OCI-LY3 (cell line): ENCODE results near the gene KLF1.

Source experiments
- H2AFZ ChIP-seq: fragments of 200-600, 300-600 bp; shearing (Covaris generic); 2 replicates; pipeline ENCODE4 v1.6.0; 2014; ENCODE audit warnings: antibody characterized with exemption, low read depth, low read length
- H3K27ac ChIP-seq: fragments of 200-600, 300-600 bp; sonication (generic); 2 replicates; pipeline ENCODE4 v1.5.1; 2014; ENCODE audit warnings: mild to moderate bottlenecking, low read length, moderate library complexity, mixed read lengths
- H3K27me3 ChIP-seq: fragments of 200-600, 300-600 bp; sonication (generic); 2 replicates; pipeline ENCODE4 v1.6.1; 2014; ENCODE audit warnings: low read depth, low read length, mixed read lengths
- H3K36me3 ChIP-seq: fragments of 200-600, 300-600 bp; sonication (generic); replicated peaks from 2 replicates; pipeline ENCODE3; 2014; ENCODE audit warnings: low read depth, low read length, mixed read lengths
- H3K4me1 ChIP-seq: fragments of 300-600, 200-600 bp; sonication (generic); 2 replicates; pipeline ENCODE4 v1.6.1; 2014; ENCODE audit warnings: low read length, mixed read lengths
- H3K4me2 ChIP-seq: fragments of 200-600, 300-600 bp; sonication (generic); 2 replicates; pipeline ENCODE4 v1.6.1; 2014; ENCODE audit warnings: low read length, mixed read lengths
- H3K4me3 ChIP-seq: fragments of 300-600, 200-600 bp; sonication (generic); 2 replicates; pipeline ENCODE4 v1.5.1; 2014; ENCODE audit warnings: antibody characterized with exemption, mild to moderate bottlenecking, low read length, moderate library complexity
- H3K79me2 ChIP-seq: fragments of 300-600, 200-600 bp; shearing (Covaris generic); 2 replicates; pipeline ENCODE4 v1.6.1; 2014; ENCODE audit warnings: mild to moderate bottlenecking, low read length, mixed read lengths
- H3K9ac ChIP-seq: fragments of 300-600, 200-600 bp; shearing (Covaris generic); 2 replicates; pipeline ENCODE4 v1.6.0; 2014; ENCODE audit warnings: mild to moderate bottlenecking, low read length, moderate library complexity
- H3K9me3 ChIP-seq: fragments of 200-600, 300-600 bp; shearing (Covaris generic); 2 replicates; pipeline ENCODE4 v1.6.1; 2014; ENCODE audit warnings: low read length, mixed read lengths; ENCODE audit not compliant: insufficient read depth
- H4K20me1 ChIP-seq: fragments of 200-600, 300-600 bp; sonication (generic); 2 replicates; pipeline ENCODE4 v1.6.1; 2016; ENCODE audit warnings: low read length, mixed read lengths; ENCODE audit not compliant: insufficient read depth
- CTCF ChIP-seq: fragments of 200-600, 300-600 bp; sonication (generic); IDR thresholded peaks from 2 replicates; pipeline ENCODE4 v1.5.1; 2014; ENCODE audit warnings: antibody characterized with exemption, low read length, low read depth
- EZH2phosphoT487 ChIP-seq: fragments of 200-600 bp; shearing (Covaris generic); IDR thresholded peaks from 2 replicates; pipeline ENCODE4 v1.6.1; 2018; ENCODE audit warnings: antibody characterized with exemption, mixed run types, low read depth

The KLF1 gene

GRCh38 chr19:12913011-12913561 lies 26.1 kb upstream of the KLF1 start:
- no peak for TF ChIP-seq EZH2phosphoT487
- no peak for TF ChIP-seq CTCF
- H3K9me3 ChIP-seq = no peaks in the 10 kb centered on the region
- H3K4me1 ChIP-seq = peaks cover 5% of the 10 kb centered on the region; the same call in 1 of the 2 replicates
- H2AFZ ChIP-seq = no peak overlapping the region
- no peak overlapping the region for H3K27ac ChIP-seq
- no peak overlapping the region for H3K4me3 ChIP-seq
- H3K36me3 ChIP-seq = no peaks in the 10 kb centered on the region
- H3K4me2 ChIP-seq = no peak overlapping the region
- no peaks in the 10 kb centered on the region for H3K79me2 ChIP-seq
- H3K27me3 ChIP-seq = no peaks in the 10 kb centered on the region
- no peaks in the 10 kb centered on the region for H4K20me1 ChIP-seq
- H3K9ac ChIP-seq = no peak overlapping the region

GRCh38 chr19:12912571-12912970 lies 25.6 kb upstream of the KLF1 start:
- no peak overlapping the region for H3K4me3 ChIP-seq
- no peak overlapping the region for H3K27ac ChIP-seq
- no peaks in the 10 kb centered on the region for H3K9me3 ChIP-seq
- TF ChIP-seq CTCF (no peak), EZH2phosphoT487 (no peak)
- no peak overlapping the region for H3K4me2 ChIP-seq
- H2AFZ ChIP-seq = no peak overlapping the region
- no peaks in the 10 kb centered on the region for H3K36me3 ChIP-seq
- H3K79me2 ChIP-seq = no peaks in the 10 kb centered on the region
- peaks cover 5% of the 10 kb centered on the region; the same call in 1 of the 2 replicates for H3K4me1 ChIP-seq
- no peaks in the 10 kb centered on the region for H4K20me1 ChIP-seq
- no peak overlapping the region for H3K9ac ChIP-seq
- H3K27me3 ChIP-seq = no peaks in the 10 kb centered on the region

GRCh38 chr19:12907166-12907565 lies 20.2 kb upstream of the KLF1 start:
- TF ChIP-seq CTCF (no peak), EZH2phosphoT487 (no peak)
- Histone ChIP-seq H3K9me3 (no peaks in the 10 kb centered on the region), H3K36me3 (peaks cover 10% of the 10 kb centered on the region), H3K79me2 (no peaks in the 10 kb centered on the region), H3K4me3 (no peak overlapping the region), H4K20me1 (no peaks in the 10 kb centered on the region), H2AFZ (no peak overlapping the region), H3K4me1 (no peaks in the 10 kb centered on the region), H3K27ac (no peak overlapping the region), H3K9ac (no peak overlapping the region), H3K4me2 (no peak overlapping the region), H3K27me3 (no peaks in the 10 kb centered on the region)

- peak overlapping the region; percentile 84 for H3K9ac ChIP-seq
- H3K4me2 ChIP-seq = peak overlapping the region; percentile 74
These were observed 13.0 kb upstream of the KLF1 start for GRCh38 chr19:12899891-12900518.

More at GRCh38 chr19:12899891-12900518, 13.0 kb upstream of the KLF1 start:
- peaks cover 31% of the 10 kb centered on the region for H3K36me3 ChIP-seq
- TF ChIP-seq CTCF (peak; percentile 54), EZH2phosphoT487 (no peak)
- peaks cover 35% of the 10 kb centered on the region for H3K4me1 ChIP-seq
- no peaks in the 10 kb centered on the region for H3K9me3 ChIP-seq
- peaks cover 3% of the 10 kb centered on the region; the same call in 1 of the 2 replicates for H3K79me2 ChIP-seq
- no peak overlapping the region for H2AFZ ChIP-seq
- no peaks in the 10 kb centered on the region for H4K20me1 ChIP-seq
- H3K4me3 ChIP-seq = peak overlapping the region; percentile 63
- H3K27ac ChIP-seq = peak overlapping the region; percentile 95
- H3K27me3 ChIP-seq = no peaks in the 10 kb centered on the region
